Measurements from ENCODE around the gene SENP1.
A peak's percentile ranks its signal among the peaks of the same experiment; 100 is the strongest.

SENP1 gene

DNA sequence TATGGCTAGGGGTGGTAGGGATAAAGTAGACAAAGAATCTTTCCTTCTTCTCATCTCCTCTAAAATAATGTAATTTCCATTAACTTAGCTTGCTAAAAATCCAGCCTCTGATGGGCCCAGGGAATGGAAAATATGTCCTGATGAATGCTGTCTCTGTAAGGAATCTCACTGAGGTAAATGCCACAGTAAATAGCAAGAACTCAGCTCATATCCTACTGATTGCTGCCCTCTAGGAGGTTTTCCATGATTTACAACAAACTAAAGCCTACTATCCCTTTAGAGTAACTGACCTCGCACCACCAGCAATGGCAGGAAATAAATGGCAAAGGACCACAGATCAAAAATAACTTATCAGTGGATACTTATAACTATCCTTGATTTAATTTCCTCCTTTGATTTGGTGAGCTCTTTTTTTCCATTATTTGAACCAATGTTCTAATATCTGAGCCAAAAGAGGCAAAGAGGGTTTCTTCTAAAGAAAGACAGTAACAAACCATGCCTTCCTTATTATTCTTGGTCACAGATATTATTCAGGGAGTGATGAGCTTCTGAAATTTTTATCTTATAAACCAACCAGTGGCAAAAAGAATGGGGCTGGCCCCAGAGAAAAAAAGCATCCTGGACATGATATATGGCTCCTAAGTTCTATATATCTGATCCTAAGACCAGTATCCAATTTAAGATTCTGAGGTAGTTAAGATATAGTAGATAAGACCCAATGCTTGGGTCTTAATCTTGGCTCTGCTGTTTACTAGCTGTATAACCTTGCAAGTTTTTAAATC, 43.8 kb downstream of the SENP1 start:
- TF ChIP-seq, protein P1, sequence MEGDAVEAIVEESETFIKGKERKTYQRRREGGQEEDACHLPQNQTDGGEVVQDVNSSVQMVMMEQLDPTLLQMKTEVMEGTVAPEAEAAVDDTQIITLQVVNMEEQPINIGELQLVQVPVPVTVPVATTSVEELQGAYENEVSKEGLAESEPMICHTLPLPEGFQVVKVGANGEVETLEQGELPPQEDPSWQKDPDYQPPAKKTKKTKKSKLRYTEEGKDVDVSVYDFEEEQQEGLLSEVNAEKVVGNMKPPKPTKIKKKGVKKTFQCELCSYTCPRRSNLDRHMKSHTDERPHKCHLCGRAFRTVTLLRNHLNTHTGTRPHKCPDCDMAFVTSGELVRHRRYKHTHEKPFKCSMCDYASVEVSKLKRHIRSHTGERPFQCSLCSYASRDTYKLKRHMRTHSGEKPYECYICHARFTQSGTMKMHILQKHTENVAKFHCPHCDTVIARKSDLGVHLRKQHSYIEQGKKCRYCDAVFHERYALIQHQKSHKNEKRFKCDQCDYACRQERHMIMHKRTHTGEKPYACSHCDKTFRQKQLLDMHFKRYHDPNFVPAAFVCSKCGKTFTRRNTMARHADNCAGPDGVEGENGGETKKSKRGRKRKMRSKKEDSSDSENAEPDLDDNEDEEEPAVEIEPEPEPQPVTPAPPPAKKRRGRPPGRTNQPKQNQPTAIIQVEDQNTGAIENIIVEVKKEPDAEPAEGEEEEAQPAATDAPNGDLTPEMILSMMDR (IDR thresholded peaks at IDR 0.05; ENCODE audit: low read depth, low read length, missing control alignments): peak; percentile 5
- no peak overlapping the region for H3K4me3 ChIP-seq (replicated peaks; ENCODE audit: low read depth, low read length)
- DNase-seq (ENCODE audit: extremely low read depth, low read depth): no peak

DNA sequence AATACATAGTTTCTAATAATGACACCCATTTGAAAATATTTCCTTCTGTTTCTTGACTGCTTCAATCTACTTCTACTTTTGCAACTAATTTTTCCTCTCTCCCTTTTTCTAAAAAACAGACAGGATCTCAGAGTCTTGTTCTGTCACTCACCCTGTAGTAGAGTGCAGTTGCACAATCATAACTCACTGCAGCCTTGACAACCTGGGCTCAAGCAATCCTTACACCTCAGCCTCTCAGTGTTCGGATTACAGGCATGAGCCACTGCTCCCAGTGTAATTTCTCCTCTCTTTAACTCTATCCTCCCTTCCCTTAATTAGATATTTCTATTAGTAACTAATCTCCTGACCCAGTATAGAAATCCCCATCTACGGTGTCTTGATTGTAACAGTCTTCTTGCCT, 45.4 kb downstream of the SENP1 start:
- DNase-seq (ENCODE audit: extremely low read depth, low read depth): no peak
- no peak overlapping the region for H3K4me3 ChIP-seq (replicated peaks; ENCODE audit: low read depth, low read length)
- TF ChIP-seq, protein P1 (IDR thresholded peaks at IDR 0.05; ENCODE audit: low read depth, low read length, missing control alignments): no peak

DNA sequence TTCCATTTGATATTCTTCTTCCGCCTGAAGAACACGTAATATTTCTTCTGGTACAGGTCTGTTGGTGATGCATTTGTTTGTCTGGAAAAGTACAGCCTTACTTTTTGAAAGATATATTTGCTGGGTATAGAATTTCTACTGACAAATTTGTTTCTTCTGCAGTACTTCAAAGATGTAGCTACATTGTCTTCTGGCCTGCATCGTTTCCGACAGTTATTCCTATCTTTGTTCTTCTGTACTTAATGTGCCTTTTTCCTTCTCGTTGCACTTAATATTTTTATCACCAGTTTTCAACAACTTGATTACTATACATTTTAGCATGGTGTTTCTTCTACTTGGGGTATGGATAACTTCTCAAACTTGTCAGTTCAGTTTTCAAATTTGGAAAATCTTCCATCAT, 47.1 kb downstream of the SENP1 start:
- no peak for DNase-seq (ENCODE audit: extremely low read depth, low read depth)
- H3K4me3 ChIP-seq (replicated peaks; ENCODE audit: low read depth, low read length): no peak overlapping the region
- TF ChIP-seq, protein P1 (IDR thresholded peaks at IDR 0.05; ENCODE audit: low read depth, low read length, missing control alignments): no peak

DNA sequence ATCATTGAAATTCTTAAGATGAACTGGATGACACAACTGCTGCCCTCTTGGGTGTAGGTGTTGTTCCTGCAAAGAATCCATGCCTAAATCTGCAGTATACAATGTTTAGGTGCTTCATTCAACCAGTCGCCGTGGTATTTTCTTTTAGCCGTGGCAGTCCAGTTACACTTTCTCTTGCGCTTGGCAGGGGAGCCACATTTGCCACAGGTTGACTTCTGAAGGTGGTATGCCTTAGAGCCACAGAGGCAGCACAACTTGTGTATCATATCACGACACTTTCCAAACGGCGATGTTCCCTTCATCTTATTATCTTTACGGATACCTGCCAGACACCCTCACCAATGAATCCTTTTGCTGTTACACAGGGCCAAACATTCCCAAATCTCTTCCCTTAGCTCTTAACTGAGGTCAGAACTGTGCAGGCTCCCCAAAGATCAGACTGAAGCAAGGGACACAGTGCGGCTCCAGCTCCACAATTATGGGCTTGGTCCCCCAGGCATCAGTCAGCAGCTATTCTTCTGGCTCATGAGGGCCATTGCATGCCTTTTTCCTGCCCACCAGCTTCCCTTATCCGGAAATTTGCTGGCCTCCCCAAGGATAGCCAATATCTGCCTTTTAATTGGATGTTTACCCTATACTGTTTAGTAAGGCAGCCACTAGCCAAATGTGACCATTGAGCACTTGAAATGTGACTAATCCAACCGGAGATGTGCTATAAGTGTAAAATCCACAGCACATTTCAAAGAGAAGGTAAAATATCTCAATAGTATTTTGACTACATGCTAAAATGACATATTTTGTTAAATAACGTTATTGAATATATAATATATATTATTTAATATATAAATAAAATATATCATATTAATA, 50.7 kb downstream of the SENP1 start:
- no peak for DNase-seq (ENCODE audit: extremely low read depth, low read depth)
- TF ChIP-seq, protein P1 (IDR thresholded peaks at IDR 0.05; ENCODE audit: low read depth, low read length, missing control alignments): no peak
- H3K4me3 ChIP-seq (replicated peaks; ENCODE audit: low read depth, low read length): no peak overlapping the region

DNA sequence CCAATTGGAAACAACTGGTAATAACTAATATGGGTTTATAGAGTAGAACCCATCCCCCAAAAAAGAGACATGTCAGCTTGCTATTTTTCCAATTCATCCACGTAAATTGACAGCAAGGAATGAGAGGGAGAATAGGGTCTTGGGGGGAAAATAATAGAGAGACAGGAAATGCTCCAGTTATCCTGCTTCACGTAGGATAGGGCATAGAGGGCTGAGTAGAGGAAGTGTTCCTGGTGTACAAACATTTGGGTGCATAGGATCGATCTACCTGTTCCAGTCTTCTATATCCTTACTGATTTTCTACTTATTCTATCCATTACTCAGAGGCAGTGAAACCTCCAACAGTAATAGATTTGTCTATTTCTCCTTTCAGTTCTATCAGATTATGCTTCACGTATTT, 52.0 kb downstream of the SENP1 start:
- TF ChIP-seq, protein P1 (IDR thresholded peaks at IDR 0.05; ENCODE audit: low read depth, low read length, missing control alignments): no peak
- no peak for DNase-seq (ENCODE audit: extremely low read depth, low read depth)
- no peak overlapping the region for H3K4me3 ChIP-seq (replicated peaks; ENCODE audit: low read depth, low read length)

DNA sequence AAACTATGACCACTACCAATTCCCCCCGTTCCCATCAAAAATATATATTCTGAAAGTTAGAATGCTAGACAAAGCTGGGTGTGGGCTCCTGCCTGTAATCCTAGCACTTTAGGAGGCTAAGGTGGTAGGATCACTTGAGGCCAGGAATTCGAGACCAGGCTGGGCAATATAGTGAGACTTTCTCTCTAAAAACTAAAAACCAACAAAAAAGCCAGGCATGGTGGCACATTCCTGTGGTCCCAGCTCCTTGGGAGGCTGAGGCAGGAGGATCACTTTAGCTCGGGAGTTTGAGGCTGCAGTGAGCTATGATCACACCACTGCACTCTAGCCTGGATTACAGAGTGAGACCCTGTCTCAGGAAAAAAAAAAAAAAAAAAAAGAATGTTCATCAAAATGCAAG, 52.8 kb downstream of the SENP1 start:
- DNase-seq (ENCODE audit: extremely low read depth, low read depth): no peak
- TF ChIP-seq, protein P1 (IDR thresholded peaks at IDR 0.05; ENCODE audit: low read depth, low read length, missing control alignments): no peak
- H3K4me3 ChIP-seq (replicated peaks; ENCODE audit: low read depth, low read length): no peak overlapping the region

Data from HFF-Myc (cell line).